ENCODE measurements around the gene ALKBH4.
"Not testable (repeated sequence)": the region's sequence is repeated elsewhere in the genome, so short reads cannot be mapped to it uniquely, and the experiment has no call there.

ALKBH4 gene

DNA sequence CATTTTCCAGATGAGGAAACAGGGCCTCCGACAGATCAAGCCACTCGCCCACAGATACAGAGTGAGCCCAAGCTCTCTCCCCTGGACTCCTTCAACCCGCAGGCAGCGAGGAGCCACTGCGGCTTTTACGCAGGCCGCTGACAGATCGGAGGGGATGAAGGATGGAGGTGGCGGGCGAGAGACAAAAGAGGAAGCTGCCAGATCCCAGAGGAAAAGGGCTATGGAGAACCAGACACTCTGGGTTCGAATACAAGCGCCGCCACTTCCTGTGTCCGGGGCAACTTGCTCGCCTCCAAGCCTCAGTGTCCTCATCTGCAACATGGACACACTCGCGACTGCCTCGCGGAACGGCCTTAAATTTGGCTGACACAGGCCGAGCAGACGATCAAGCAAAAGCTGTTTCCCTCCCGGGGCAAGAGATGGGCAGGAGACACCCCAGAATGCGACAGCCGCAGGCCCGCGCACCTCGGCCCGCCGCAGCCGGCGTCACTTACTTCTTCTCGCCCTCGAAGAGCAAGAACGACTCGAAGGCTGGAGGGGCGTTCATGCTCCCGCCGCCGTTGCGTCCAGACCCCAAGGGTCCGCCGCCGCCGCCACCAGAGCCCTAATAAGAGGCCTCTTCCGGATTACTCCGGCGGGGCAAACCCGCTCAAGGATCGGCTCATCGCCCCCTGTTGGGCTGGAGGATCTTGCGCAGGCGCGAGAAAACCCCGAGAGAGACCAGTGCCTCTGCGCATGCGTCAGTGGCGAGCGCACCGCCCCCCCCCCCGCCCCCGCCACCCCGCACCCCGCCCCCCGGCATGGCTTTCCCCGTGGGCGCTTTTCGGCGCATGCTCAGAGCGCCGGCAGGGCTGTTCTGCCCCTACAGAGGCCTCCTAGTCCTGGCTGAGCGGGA, 13.9 kb upstream of the ALKBH4 start, which contains the start of gene POLR2J:
Gene POLR2J, minus strand, starts transcription at position 609 of the 895 bp plus-strand sequence. Its CDS starts 62 bp downstream, at position 547.
- peak; percentile 81 to 83 for DNase-seq (ENCODE audit: low read depth in 1 of 2, low spot score in 1 of 2)

DNA sequence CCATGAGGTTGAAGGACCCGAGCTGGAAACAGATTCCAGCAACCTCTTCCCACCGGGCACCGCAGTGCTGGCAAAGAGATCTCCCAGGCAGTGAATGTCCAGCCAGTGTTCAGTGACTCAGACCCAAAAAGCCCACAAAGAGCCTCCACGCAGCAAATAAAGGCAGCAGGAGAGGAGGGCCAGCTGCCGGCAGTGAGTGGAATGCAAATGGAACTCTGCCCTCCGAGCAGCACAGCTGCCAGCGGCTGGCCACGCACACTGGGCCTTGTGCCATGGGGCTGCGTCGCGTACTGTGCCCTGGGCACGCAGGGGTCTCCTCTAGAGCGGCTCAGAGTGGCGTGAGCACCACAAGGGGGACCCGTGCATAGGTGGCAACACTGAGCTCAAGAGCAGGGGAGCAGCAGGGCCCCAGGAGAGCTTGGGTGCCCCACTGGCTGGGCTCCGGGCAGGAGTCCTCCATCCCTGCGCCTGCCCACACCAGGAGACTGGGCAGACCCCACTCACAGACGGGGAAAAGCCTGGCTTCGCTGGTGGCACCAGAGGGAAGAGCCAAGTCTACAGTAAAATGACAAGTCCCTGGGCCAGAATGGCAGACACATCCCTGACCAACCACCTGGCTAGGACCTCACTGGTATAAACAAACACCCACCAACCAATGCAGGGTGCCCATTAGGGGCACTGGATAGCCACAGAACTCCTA, 10.2 kb upstream of the ALKBH4 start:
- not testable (repeated sequence) for DNase-seq (ENCODE audit: low read depth in 1 of 2, low spot score in 1 of 2)

DNA sequence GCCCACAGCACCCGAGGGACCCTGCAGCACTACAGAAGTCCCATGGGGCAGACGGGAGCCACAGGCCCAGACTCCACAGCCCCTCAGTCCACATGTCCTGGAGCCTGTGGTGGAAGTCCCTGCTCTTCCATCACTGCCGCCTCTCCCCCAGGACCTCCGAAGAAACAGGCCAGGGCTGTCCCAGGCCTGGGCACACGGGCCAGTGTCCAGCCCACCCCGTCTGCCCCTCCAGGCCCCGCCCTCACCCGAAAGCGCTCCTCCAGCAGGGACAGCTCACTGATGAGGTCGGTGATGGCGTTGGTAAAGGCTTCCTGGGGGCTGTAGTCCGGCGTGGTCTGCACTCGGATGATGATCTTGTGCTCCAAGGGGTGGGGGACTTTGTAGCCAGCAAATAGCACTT, 9.5 kb upstream of the ALKBH4 start:
- not testable (repeated sequence) for DNase-seq (ENCODE audit: low read depth in 1 of 2, low spot score in 1 of 2)

GRCh38 chr7:102473271-102473991, 8.8 kb upstream of the ALKBH4 start:
- DNase-seq (ENCODE audit: low read depth in 1 of 2, low spot score in 1 of 2), result no peak

DNA sequence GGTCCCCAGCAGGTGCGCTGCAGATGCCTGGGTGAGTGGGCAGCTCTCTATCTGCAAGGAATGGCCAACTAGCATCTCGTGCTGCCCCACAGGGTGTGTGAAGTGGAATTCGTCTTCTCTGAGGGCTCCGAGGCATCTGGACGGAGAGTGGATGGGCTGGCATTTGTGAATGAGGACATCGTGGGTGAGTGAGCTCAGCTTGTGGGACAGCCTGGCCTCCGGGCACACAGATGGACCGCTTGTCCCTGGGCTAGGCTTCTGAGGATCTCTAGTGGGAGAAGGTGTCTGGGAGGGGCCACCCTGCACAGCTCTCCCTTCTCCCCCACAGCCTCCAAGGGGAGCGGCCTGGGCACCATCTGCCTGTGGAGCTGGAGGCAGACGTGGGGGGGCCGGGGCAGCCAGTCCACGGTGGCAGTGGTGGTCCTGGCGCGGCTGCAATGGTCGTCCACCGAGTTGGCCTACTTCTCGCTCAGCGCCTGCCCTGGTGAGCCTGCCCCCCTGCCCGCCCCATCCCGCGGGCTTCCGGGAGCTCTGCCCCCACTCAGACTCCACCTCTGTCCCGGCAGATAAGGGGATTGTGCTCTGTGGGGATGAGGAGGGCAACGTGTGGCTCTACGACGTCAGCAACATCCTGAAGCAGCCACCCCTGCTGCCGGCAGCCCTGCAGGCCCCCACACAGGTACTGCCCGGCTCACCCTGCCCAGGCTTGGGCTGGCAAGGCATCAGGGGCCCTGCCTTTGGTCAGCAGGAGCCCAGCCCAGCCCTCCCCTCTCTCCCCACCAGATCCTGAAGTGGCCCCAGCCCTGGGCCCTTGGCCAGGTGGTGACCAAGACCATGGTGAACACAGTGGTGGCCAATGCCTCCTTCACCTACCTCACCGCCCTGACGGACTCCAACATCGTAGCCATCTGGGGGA, 7.7 kb upstream of the ALKBH4 start:
- DNase-seq (ENCODE audit: low read depth in 1 of 2, low spot score in 1 of 2), result no peak

DNA sequence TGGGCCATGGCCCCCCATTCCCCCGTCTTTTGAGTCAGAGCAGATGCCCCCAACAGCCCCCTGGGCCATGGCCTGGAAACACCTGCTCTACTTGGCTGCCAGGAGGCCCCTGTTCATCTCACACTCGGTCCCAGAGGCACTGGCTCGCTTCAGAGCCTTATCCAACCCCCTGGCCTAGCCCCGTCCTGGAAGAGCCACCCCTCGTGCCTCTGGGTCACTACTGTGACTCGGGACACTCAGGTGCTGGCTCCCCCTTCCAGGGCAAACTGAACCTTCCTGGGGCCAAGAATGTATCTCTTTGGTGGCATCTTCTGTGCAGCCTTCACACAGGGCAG, 7.1 kb upstream of the ALKBH4 start:
- no peak for DNase-seq (ENCODE audit: low read depth in 1 of 2, low spot score in 1 of 2)

DNA sequence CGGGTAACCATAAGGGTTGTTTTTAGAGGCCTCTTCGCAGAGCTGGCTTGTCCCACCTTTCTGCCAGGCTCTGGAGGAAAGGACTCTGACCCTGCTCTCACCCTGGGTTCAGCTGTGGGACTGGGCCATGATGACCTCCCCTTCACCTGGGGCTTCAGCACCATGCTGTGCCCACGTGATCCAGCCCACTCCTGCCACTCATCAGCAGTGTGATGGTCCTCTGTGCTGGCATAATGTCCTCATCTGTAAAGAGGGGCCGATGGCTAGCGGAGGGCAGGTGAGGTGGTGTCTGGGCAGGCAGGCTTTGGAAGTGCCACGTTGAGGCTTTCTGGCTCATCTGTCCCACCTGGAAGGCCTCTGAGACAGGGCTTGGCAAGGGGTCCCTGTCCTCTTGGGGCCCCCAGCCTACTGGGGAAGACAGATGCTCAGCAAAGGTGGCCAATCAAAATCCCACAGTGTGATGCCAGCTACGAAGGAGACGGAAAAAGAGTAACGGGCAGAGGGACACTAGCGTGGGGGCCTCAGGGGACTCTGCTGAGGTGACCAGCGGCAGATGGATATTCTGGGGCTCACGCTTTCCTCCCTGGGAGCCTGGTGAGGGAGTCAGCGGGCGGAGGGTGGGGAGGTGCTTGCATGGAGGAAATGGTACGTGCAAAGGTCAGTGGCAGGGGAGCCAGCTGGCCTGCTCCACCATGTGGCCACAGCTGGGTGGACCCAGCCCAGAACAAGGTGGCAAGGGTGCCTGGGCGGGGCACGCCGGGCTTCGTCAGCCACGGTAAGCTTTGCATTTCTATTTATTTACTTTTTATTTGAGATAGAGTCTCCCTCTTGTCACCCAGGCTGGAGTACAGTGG, 5.5 kb upstream of the ALKBH4 start:
- DNase-seq (ENCODE audit: low read depth in 1 of 2, low spot score in 1 of 2), result no peak

DNA sequence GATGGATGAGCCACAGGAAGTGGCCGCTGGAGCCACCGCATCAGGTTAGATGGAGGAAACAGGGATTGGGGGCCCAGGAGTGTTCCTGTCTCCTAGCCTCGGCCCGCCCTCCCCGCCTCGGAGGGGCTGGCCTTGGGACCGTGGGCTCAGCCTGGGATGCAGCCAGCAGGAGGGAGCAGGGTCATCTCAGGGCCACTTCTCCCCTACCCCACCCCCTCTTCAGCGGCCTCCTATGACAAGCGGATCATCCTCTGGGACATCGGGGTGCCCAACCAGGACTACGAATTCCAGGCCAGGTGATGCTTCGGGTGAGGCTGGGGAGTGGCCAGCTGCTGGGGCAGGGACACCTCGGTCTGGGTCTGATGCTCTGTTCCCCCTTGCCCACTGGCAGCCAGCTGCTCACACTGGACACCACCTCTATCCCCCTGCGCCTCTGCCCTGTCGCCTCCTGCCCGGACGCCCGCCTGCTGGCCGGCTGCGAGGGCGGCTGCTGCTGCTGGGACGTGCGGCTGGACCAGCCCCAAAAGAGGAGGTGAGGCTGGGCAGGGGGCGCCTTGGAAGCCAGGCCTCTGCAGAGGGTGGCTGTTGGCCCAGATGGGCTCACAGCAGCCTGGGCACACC, 4.8 kb upstream of the ALKBH4 start:
- no peak for DNase-seq (ENCODE audit: low read depth in 1 of 2, low spot score in 1 of 2)

- DNase-seq (ENCODE audit: low read depth in 1 of 2, low spot score in 1 of 2), result no peak
Observed at GRCh38 chr7:102468478-102469350, 4.1 kb upstream of the ALKBH4 start.

DNA sequence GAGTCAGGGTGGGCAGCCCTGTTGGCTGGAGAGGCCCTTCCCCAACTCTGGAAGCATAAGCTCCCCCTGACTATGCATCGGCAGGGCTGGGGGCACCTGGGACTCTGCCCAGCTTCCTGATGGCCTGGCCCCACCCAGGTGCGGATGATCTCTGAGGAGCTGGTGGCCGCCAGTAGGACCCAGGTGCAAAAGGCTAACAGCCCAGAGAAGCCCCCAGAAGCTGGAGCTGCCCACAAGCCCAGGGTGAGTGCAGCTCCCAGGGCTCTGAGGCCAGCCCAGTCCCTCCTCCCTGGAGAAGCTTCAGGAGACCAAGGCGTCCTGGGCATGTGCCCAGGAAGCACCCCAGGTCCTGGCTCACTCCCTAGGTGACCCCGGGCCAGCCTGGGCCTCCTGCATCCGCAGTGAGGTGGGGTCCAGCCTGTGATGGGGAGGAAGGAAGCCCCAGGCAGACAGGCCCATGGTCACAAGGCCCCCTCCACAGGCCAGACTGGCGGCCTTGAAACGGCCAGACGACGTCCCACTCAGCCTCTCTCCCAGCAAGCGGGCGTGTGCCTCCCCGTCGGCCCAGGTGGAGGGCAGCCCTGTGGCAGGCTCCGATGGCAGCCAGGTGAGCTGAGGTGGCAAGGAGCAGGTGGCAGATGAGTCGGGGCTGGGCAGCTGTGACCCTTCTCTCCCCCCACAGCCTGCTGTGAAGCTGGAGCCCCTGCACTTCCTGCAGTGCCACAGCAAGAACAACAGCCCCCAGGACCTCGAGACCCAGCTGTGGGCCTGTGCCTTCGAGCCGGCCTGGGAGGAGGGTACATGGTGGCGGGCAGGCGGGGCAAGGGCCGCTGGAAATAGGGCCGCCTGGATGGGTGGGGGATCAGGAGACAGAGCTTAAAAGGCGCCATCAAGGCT, 3.2 kb upstream of the ALKBH4 start:
- DNase-seq (ENCODE audit: low read depth in 1 of 2, low spot score in 1 of 2), result no peak

DNA sequence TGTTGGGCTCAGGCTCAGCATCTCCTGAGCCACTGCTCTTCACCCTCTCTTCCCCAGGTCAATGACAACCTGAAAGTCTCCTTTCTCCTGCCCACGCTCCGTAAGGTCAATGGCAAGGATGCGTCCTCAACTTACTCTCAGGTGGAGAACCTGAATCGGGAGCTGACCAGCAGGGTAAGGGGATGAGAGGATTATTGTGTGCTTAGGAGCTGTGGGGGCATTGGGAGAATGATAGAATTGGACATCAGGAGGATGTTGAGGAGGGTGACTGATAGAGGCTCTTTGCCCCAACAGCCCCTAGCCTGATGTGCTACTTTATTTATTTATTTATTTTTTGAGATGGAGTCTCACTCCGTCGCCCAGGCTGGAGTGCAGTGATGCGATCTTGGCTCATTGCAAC, 1.4 kb upstream of the ALKBH4 start:
- DNase-seq (ENCODE audit: low read depth in 1 of 2, low spot score in 1 of 2), result no peak

DNA sequence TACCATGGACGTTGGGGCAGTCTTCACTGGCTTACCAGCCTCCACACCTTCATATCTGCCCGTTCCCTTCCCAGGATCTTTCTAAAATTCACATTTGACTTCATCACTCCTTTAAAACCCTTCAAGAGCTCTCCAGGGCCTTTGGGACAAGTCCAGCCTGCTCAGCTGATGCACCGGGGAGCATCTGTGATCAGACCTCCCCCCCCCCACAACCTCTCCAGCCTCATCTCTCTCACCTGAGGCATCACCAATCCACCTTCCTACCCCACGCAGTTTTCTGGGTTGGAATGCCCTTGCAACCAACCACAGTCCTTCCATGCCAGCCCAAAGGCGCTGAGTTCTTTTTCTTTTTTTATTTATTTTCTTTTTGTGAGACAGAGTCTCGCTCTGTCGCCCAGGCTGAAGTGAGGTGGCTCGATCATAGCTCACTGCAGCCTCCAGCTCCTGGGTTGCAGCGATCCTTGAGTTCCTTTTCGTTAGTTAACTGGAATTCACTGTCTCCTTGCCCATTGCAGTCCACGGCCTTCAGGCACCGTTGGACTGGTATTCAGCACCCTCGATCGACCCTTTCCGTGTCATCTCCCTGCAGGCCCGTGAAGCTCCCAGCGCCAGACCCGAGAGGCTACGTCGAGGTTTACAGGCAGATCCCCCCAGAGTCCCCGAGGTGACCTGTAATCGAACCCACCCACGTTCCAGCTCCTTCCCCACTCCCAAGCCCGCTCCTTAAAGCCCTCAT, 654 bp downstream of the ALKBH4 start:
- DNase-seq (ENCODE audit: low read depth in 1 of 2, low spot score in 1 of 2), result no peak

GRCh38 chr7:102460467-102460866, 4.2 kb downstream of the ALKBH4 start:
- no peak for DNase-seq (ENCODE audit: low read depth in 1 of 2, low spot score in 1 of 2)

GRCh38 chr7:102459221-102459844, 5.3 kb downstream of the ALKBH4 start:
- no peak for DNase-seq (ENCODE audit: low read depth in 1 of 2, low spot score in 1 of 2)

- DNase-seq (ENCODE audit: low read depth in 1 of 2, low spot score in 1 of 2), result no peak
Observed at GRCh38 chr7:102457352-102457924, 7.2 kb downstream of the ALKBH4 start.

DNA sequence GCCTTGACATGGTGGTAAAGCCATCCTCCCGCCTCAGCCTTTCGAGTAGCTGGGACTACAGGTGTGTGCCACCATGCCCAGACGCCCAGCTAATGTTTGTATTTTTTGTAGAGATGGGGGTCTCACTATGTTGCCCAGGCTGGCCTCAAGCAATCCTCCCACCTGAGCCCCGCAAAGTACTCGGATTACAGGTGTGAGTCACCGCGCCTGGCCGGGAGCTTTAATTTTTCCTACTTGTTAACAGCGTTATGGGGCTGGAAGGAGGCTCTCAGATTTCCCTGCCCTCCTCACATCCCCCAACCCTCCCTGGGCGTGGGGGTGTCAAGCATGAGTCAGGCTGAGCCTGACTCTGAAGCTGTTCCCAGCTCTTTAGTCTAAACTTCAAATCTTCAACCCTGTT, 8.3 kb downstream of the ALKBH4 start:
- DNase-seq (ENCODE audit: low read depth in 1 of 2, low spot score in 1 of 2), result no peak
